Panc1 (cell line): Measurements from ENCODE around the gene IL1RAPL1.

ENCODE experiments used
- CTCF ChIP-seq: fragments of 450-650 bp; IDR thresholded peaks from 2 replicates; pipeline ENCODE4 v1.5.1; 2017; ENCODE audit warnings: mild to moderate bottlenecking
- POLR2AphosphoS5 ChIP-seq: IDR thresholded peaks from 2 replicates; pipeline ENCODE4 v1.6.1; 2012; ENCODE audit warnings: mild to moderate bottlenecking, low read depth, low read length, moderate library complexity

- no peak for TF ChIP-seq POLR2AphosphoS5
- no peak for TF ChIP-seq CTCF
Measured at GRCh38 chrX:28969126-28969525, 381.9 kb downstream of the IL1RAPL1 start.
